ENCODE data around the gene ACAD9.

ACAD9 gene

GRCh38 chr3:128940252-128940651, 60.8 kb downstream of the ACAD9 start:
- no peak for DNase-seq

GRCh38 chr3:128942161-128942952, 62.9 kb downstream of the ACAD9 start:
- no peak for DNase-seq

- no peak for DNase-seq
Observed at GRCh38 chr3:128945041-128945877, 65.8 kb downstream of the ACAD9 start.

GRCh38 chr3:128945878-128946175, 66.4 kb downstream of the ACAD9 start:
- no peak for DNase-seq

GRCh38 chr3:128946411-128946810, 67.0 kb downstream of the ACAD9 start:
- DNase-seq, result no peak

- DNase-seq, result no peak
Observed at GRCh38 chr3:128949158-128949557, 69.7 kb downstream of the ACAD9 start.

- DNase-seq, result no peak
Observed at GRCh38 chr3:128950223-128950938, 71.0 kb downstream of the ACAD9 start.

GRCh38 chr3:128956440-128956839, 77.0 kb downstream of the ACAD9 start:
- no peak for DNase-seq
